Measurements from ENCODE around the gene XPNPEP1. TPM values are rescaled to one million over a fixed set of nuclear protein-coding genes. Genes with fewer than 3 reads are reported as not detected.

The XPNPEP1 gene
- total and polyA plus RNA-seq, 9 donors, result 61.4 to 76.7 (median 65.2) TPM

DNA sequence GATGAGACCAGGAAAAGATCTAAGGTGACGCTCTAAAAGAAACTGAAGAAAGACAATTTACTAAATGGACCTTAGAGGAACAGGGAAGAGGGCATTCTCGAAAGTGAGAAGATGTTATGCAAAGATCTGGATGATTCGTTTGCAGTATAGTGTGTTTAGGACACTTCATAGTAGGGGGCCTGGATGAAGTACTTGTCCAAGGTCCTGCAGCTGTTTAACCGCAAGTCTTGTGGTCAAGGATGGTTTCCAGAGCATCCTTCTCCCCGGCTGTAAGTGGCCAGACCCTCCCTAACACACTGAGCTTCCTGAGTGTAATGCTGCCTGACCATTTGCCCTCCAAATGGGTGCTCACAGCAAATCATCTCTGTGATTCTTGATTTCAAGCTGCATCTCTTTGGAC is 101.6 kb downstream of the XPNPEP1 start:
- Histone ChIP-seq H3K27me3 (ENCODE audit: control insufficient read depth, insufficient read depth, low read length) (no peaks in the 10 kb centered on the region), H3K4me3 (ENCODE audit: low read length) (no peak overlapping the region), H3K36me3 (ENCODE audit: control insufficient read depth, insufficient read depth, low read length) (no peaks in the 10 kb centered on the region), H3K9me3 (replicated peaks; ENCODE audit: control insufficient read depth, low read depth, low read length) (no peaks in the 10 kb centered on the region), H3K27ac (ENCODE audit: low read length) (no peak overlapping the region), H3K4me1 (ENCODE audit: control insufficient read depth, insufficient read depth, low read length) (no peaks in the 10 kb centered on the region)
- WGBS (ENCODE audit: insufficient coverage), result 57% methylated on average over 5 of the region's 5 CpGs
- DNase-seq, result no peak

- Histone ChIP-seq H3K4me1 (ENCODE audit: control insufficient read depth, insufficient read depth, low read length) (no peaks in the 10 kb centered on the region), H3K36me3 (ENCODE audit: control insufficient read depth, insufficient read depth, low read length) (no peaks in the 10 kb centered on the region), H3K4me3 (ENCODE audit: low read length) (no peak overlapping the region), H3K9me3 (replicated peaks; ENCODE audit: control insufficient read depth, low read depth, low read length) (no peaks in the 10 kb centered on the region), H3K27ac (ENCODE audit: low read length) (no peak overlapping the region), H3K27me3 (ENCODE audit: control insufficient read depth, insufficient read depth, low read length) (no peaks in the 10 kb centered on the region)
- DNase-seq, result no peak
- WGBS (ENCODE audit: insufficient coverage), result 48% methylated on average over 3 of the region's 7 CpGs
Observed at GRCh38 chr10:109820620-109821405, 102.5 kb downstream of the XPNPEP1 start.

DNA sequence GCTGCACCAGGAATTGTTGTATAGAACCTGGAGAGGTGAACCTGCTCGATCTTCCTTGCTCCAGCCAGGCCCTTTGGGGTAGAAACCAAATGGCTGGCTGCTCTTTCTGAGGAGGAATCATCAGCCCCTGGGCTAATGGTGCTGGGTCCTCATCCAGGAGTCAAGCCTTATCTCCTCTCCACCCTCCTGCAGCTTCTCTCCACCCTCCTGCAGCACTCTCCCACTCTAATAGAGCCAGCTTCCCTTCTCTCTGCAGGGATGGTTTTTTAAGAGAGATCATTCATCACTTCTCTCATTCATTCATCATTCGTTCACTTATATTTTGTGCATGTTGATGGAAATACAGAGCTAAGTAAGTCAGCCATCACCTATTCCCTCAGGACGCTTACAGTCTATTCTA is 103.5 kb downstream of the XPNPEP1 start:
- no peak for DNase-seq
- WGBS (ENCODE audit: insufficient coverage), result 60% methylated on average over 1 of the region's 3 CpGs
- Histone ChIP-seq H3K27me3 (ENCODE audit: control insufficient read depth, insufficient read depth, low read length) (no peaks in the 10 kb centered on the region), H3K36me3 (ENCODE audit: control insufficient read depth, insufficient read depth, low read length) (no peaks in the 10 kb centered on the region), H3K27ac (ENCODE audit: low read length) (no peak overlapping the region), H3K9me3 (replicated peaks; ENCODE audit: control insufficient read depth, low read depth, low read length) (no peaks in the 10 kb centered on the region), H3K4me3 (ENCODE audit: low read length) (no peak overlapping the region), H3K4me1 (ENCODE audit: control insufficient read depth, insufficient read depth, low read length) (no peaks in the 10 kb centered on the region)

Other genes with a start within 250 kb of the XPNPEP1 start
- gene ADD3, start 84.5 kb upstream of the XPNPEP1 start, total RNA-seq, result 135 TPM
- gene ADD3, start 84.5 kb upstream of the XPNPEP1 start, polyA plus RNA-seq (ENCODE audit: insufficient read depth in 1 of 8, insufficient read length in 8 of 8, low replicate concordance in 1 of 8), result 100 to 1,000 TPM in 2 of 8 donors, 10 to 100 TPM in 6; 79.8 to 114 (median 92.3) TPM